Right atrium auricular region (tissue), 2 donors: ENCODE results near the gene PSMA7. TPM values are rescaled to one million over a fixed set of nuclear protein-coding genes. Genes with fewer than 3 reads are reported as not detected.

Source experiments
- DNase-seq: peaks from one replicate; pipeline ENCODE4 v3.0.0-alpha.2; 2019; ENCODE audit warnings: low spot score
- H3K27ac ChIP-seq, 2 donors: fragments of 200-600 bp; sonication (generic); 1 replicate in 1 of 2; 2 replicates in 1 of 2; pipeline ENCODE4 v1.5.1; 2016 to 2019
- H3K27me3 ChIP-seq, 2 donors: fragments of 200-600 bp; sonication (generic); one replicate each; pipeline versions ENCODE4 v1.5.1 to v1.6.0; 2017 to 2019
- H3K36me3 ChIP-seq: fragments of 200-600 bp; sonication (generic); one replicate; pipeline ENCODE4 v1.5.1; 2016
- H3K4me1 ChIP-seq, 2 donors: fragments of 200-600 bp; sonication (generic); one replicate each; pipeline versions ENCODE4 v1.5.1 to v1.6.0; 2017 to 2019
- H3K4me3 ChIP-seq, 2 donors: fragments of 200-600 bp; sonication (generic); 1 replicate in 1 of 2; 2 replicates in 1 of 2; pipeline ENCODE4 v1.5.1; 2017 to 2019; ENCODE audit warnings: mild to moderate bottlenecking in 1 of 2, moderate library complexity in 1 of 2
- H3K9me3 ChIP-seq, 2 donors: fragments of 200-600 bp; sonication (generic); one replicate each; pipeline ENCODE4 v1.5.1; 2019
- total RNA-seq, 2 donors: library from RNA; depleted of rRNA; stranded (reverse); fragments of >200 nt; gene quantifications; one replicate each; pipeline ENCODE4 v1.1.0, GENCODE V29; 2016
- TF ChIP-seq, protein P1 (sequence below), 2 donors: fragments of 200-600 bp; sonication (generic); IDR thresholded peaks; one replicate each; pipeline ENCODE4 v1.5.1; 2019; ENCODE audit warnings: antibody characterized with exemption in 2 of 2

PSMA7 gene
- total RNA-seq, 2 donors from 2014 or later, result 258 to 313 TPM

DNA sequence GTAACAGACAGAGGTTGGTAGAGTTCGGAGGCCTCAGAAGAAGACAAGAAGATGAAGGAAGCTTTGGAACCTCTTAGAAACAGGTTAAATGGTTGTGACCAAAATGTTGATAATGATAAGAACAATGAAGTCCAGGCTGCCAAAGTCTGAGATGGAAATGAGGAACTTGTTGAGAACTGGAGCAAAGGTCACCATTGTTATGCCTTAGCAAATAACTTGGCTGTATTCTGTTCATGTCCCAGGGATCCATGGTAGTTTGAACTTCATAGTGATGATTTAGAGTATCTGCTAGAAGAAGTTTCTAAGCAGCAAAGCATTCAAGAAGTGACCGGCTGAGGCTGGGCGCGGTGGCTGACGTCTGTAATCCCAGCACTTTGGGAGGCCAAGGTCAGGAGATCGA is 32.0 kb downstream of the PSMA7 start:
- TF ChIP-seq, protein P1, sequence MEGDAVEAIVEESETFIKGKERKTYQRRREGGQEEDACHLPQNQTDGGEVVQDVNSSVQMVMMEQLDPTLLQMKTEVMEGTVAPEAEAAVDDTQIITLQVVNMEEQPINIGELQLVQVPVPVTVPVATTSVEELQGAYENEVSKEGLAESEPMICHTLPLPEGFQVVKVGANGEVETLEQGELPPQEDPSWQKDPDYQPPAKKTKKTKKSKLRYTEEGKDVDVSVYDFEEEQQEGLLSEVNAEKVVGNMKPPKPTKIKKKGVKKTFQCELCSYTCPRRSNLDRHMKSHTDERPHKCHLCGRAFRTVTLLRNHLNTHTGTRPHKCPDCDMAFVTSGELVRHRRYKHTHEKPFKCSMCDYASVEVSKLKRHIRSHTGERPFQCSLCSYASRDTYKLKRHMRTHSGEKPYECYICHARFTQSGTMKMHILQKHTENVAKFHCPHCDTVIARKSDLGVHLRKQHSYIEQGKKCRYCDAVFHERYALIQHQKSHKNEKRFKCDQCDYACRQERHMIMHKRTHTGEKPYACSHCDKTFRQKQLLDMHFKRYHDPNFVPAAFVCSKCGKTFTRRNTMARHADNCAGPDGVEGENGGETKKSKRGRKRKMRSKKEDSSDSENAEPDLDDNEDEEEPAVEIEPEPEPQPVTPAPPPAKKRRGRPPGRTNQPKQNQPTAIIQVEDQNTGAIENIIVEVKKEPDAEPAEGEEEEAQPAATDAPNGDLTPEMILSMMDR (IDR thresholded peaks at IDR 0.05), result no peak
- Histone ChIP-seq H3K4me3 (no peak overlapping the region), H3K9me3 (peaks cover 0 to 59% of the 10 kb centered on the region in 2 donors), H3K27me3 (no peaks in the 10 kb centered on the region), H3K4me1 (no peaks in the 10 kb centered on the region), H3K36me3 (no peaks in the 10 kb centered on the region), H3K27ac (no peak overlapping the region)
- no peak for DNase-seq

DNA sequence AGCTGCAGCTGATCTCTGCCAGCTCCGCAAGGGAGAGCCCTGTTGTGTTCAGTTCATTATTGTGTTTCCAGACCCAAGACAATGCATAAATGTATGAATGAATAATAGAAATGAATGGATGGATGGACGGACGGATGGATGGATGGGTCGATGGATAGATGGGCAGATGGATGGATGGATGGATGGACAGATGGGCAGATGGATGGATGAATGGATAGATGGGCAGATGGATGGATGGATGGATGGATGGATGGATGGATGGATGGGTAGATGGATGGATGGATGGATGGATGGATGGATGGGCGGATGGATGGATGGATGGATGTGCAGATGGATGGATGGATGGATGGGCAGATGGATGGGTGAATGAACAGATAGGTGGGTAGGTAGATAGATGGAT is 37.6 kb downstream of the PSMA7 start:
- no peak overlapping the region for H3K27ac ChIP-seq
- peaks cover 0 to 50% of the 10 kb centered on the region in 2 donors for H3K9me3 ChIP-seq
- no peaks in the 10 kb centered on the region for H3K4me1 ChIP-seq
- H3K36me3 ChIP-seq, result no peaks in the 10 kb centered on the region
- TF ChIP-seq, protein P1 (IDR thresholded peaks at IDR 0.05), result no peak
- H3K4me3 ChIP-seq, result no peak overlapping the region
- no peak for DNase-seq
- no peaks in the 10 kb centered on the region for H3K27me3 ChIP-seq

DNA sequence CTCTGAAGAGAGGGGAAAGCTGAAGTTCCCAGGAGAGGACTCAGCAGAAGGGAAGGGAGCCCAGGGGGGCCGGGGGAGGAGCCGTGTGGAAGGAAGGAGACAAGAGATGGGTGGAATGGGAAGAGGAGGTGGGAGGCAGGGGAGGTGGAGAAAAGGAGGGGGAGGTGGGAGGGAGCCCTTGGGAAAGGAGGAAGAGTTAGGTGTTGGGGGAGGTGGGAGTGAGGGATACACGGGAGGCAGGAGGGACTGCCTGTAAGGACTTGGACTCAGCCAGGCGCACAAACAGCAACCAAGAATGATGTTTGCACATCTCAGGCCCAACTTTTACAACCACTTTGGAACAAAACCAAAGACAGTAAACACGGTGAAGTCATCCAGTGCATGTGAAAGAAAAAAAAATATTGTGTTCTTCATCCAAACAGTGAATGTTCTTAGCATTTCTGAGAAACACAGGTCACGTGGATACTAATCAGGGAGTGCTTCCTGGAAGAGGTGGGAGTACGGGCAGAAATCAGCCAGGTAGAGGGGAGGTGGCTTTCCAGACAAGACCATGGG is 38.3 kb downstream of the PSMA7 start:
- no peak overlapping the region for H3K27ac ChIP-seq
- H3K4me1 ChIP-seq, result no peaks in the 10 kb centered on the region
- H3K36me3 ChIP-seq, result no peaks in the 10 kb centered on the region
- no peak for DNase-seq
- H3K27me3 ChIP-seq, result no peaks in the 10 kb centered on the region
- peaks cover 0 to 50% of the 10 kb centered on the region in 2 donors for H3K9me3 ChIP-seq
- H3K4me3 ChIP-seq, result no peak overlapping the region
- TF ChIP-seq, protein P1 (IDR thresholded peaks at IDR 0.05), result no peak

DNA sequence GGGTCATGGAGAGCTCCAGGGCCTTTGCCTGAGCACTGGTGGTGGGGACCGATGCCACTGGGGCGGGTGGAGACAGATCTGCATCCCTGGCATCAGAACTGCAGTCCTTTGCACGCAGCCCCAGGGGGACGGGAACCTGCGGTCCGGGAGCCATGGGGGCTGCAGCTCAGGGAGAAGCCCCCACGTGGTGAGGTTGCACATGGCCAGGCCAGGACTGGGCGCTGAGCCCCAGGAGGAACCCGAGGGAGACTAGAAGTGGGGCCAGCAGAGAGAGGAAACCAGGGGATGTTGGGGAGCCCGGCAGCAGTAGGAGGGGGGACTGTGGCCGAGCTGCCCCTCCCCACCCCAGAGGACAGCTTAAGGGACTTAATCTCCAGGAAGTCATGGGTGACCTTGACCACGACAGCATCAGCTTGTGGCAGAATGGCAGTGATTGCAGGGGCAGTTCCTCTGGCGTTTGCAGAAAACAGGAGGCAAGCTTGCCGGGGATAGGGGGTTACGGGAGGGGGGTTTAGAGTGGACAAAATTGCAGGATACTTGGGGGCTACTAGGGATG is 38.9 kb downstream of the PSMA7 start:
- TF ChIP-seq, protein P1 (IDR thresholded peaks at IDR 0.05), result no peak
- H3K9me3 ChIP-seq, result peaks cover 0 to 45% of the 10 kb centered on the region in 2 donors
- no peak for DNase-seq
- no peaks in the 10 kb centered on the region for H3K27me3 ChIP-seq
- H3K27ac ChIP-seq, result no peak overlapping the region
- H3K36me3 ChIP-seq, result no peaks in the 10 kb centered on the region
- H3K4me3 ChIP-seq, result no peak overlapping the region
- no peaks in the 10 kb centered on the region for H3K4me1 ChIP-seq

DNA sequence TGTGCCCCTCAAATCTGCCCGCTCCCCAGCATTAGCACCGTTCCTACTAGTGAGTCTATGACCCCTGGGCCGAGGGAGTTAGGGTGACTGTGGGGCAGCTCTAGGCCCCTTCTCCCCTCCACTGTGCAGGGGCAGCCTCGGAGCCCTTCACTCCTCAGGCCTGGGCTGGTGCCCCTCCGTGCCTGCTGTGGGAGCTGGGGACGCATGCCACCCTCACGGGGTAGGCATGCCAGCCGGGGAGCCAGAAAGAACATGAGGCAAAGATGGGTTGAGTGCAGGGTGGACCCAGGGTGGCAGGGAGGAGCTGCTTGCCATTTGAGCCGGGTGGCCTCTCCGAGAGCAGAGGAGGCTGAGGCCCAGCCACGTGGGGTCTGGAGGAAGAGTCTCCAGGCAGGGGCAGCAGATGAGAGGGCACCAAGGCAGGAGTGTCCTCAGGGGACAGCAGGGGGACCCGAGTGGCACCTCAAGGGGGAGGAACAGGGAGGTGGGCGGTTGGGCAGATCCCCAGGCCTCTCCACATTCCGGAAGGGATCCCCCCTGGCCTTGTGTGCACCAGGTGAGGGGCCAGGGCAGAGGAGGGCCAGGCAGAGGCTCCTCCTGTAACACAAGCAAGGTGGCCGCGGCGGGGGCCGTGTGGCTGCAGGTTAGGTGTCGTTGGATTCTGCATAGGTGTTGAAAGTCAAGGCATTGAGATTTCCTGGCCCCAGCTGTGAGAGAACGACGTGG is 39.5 kb downstream of the PSMA7 start:
- TF ChIP-seq, protein P1 (IDR thresholded peaks at IDR 0.05), result no peak
- H3K4me3 ChIP-seq, result no peak overlapping the region
- peaks cover 0 to 38% of the 10 kb centered on the region in 2 donors for H3K9me3 ChIP-seq
- no peaks in the 10 kb centered on the region for H3K27me3 ChIP-seq
- no peaks in the 10 kb centered on the region for H3K4me1 ChIP-seq
- H3K36me3 ChIP-seq, result no peaks in the 10 kb centered on the region
- no peak for DNase-seq
- H3K27ac ChIP-seq, result no peak overlapping the region
